Uterus (tissue), 4 donors: ENCODE data around the gene BUB1. TPM values are rescaled to one million over a fixed set of nuclear protein-coding genes. Genes with fewer than 3 reads are reported as not detected.

Source experiments
- DNase-seq, 2 donors: peaks; one replicate each; pipeline ENCODE4 v3.0.0-alpha.2; 2019 to 2020
- H3K27ac ChIP-seq, 2 donors: fragments of 200-600 bp; sonication (generic); 1 replicate in 1 of 2; 2 replicates in 1 of 2; pipeline ENCODE4 v1.5.1; 2016 to 2018
- H3K27me3 ChIP-seq, 2 donors: fragments of 200-600 bp; sonication (generic); one replicate each; pipeline ENCODE4 v1.5.1; 2018 to 2019; ENCODE audit warnings: control low read depth in 1 of 2
- H3K36me3 ChIP-seq, 2 donors: fragments of 200-600 bp; sonication (generic); one replicate each; pipeline ENCODE4 v1.5.1; 2019; ENCODE audit warnings: control low read depth in 1 of 2
- H3K4me1 ChIP-seq, 2 donors: fragments of 200-600 bp; sonication (generic); one replicate each; pipeline ENCODE4 v1.5.1; 2018 to 2019; ENCODE audit warnings: control low read depth in 1 of 2
- H3K4me3 ChIP-seq, 2 donors: fragments of 200-600 bp; sonication (generic); 1 replicate in 1 of 2; 2 replicates in 1 of 2; pipeline ENCODE4 v1.5.1; 2018 to 2019; ENCODE audit warnings: mild to moderate bottlenecking in 1 of 2
- H3K9me3 ChIP-seq, 2 donors: fragments of 200-600 bp; sonication (generic); one replicate each; pipeline ENCODE4 v1.5.1; 2019; ENCODE audit warnings: control low read depth in 1 of 2
- CTCF ChIP-seq, 4 experiments: fragments of 200-600 bp in 2 of 4; fragments of 450-650 bp in 2 of 4; sonication (generic) in 2 of 4; IDR thresholded peaks; one replicate each; pipeline ENCODE4 v1.5.1; 2016 to 2019; ENCODE audit warnings: antibody characterized with exemption in 4 of 4, mild to moderate bottlenecking in 2 of 4, moderate library complexity in 1 of 4
- POLR2A ChIP-seq, 2 donors: fragments of 450-650 bp; IDR thresholded peaks; one replicate each; pipeline ENCODE4 v1.6.1; 2016; ENCODE audit warnings: antibody characterized with exemption in 2 of 2, mild to moderate bottlenecking in 1 of 2, moderate library complexity in 1 of 2
- intact Hi-C: fragments of 100-400 bp; cut with DNase I; formaldehyde crosslinking; loops from one replicate; pipeline ENCODE4 v1.15.1; 2023; ENCODE audit warnings: low total_unique reads
- total RNA-seq, 4 donors: library from RNA; depleted of rRNA in 3 of 4; stranded (reverse); fragments of >200 nt in 3 of 4; gene quantifications; one replicate each; pipeline versions ENCODE4 v1.1.0 to v1.2.4, GENCODE V29; 2014 to 2023
- donor health status: DM: yes; HTN: yes; CAD: no.

The BUB1 gene
- total RNA-seq, 4 donors from 2014 or later: 0.67 to 29.0 (median 1.2) TPM; not detected in 1

GRCh38 chr2:110645616-110646015 is 32.2 kb downstream of the BUB1 start:
- H3K4me1 ChIP-seq: no peaks in the 10 kb centered on the region
- H3K36me3 ChIP-seq: no peaks in the 10 kb centered on the region
- no peaks in the 10 kb centered on the region for H3K27me3 ChIP-seq
- no peak for TF ChIP-seq CTCF (IDR thresholded peaks at IDR 0.05)
- no peak for TF ChIP-seq POLR2A (IDR thresholded peaks at IDR 0.05)
- no peak overlapping the region for H3K27ac ChIP-seq
- intact Hi-C loops: no loop called here
- no peaks in the 10 kb centered on the region for H3K9me3 ChIP-seq
- DNase-seq: no peak
- H3K4me3 ChIP-seq: no peak overlapping the region

- Histone ChIP-seq H3K27me3 (no peaks in the 10 kb centered on the region), H3K36me3 (no peaks in the 10 kb centered on the region), H3K4me3 (no peak overlapping the region), H3K27ac (no peak overlapping the region), H3K9me3 (no peaks in the 10 kb centered on the region), H3K4me1 (no peaks in the 10 kb centered on the region)
- DNase-seq: no peak
- no peak for TF ChIP-seq CTCF (IDR thresholded peaks at IDR 0.05)
- no peak for TF ChIP-seq POLR2A (IDR thresholded peaks at IDR 0.05)
- intact Hi-C loops: no loop called here
Observed at GRCh38 chr2:110644357-110644756, 33.5 kb downstream of the BUB1 start.

GRCh38 chr2:110642360-110642759 is 35.5 kb downstream of the BUB1 start:
- DNase-seq: no peak
- TF ChIP-seq POLR2A (IDR thresholded peaks at IDR 0.05): no peak
- no peak for TF ChIP-seq CTCF (IDR thresholded peaks at IDR 0.05)
- Histone ChIP-seq H3K4me1 (no peaks in the 10 kb centered on the region), H3K27ac (no peak overlapping the region), H3K4me3 (no peak overlapping the region), H3K27me3 (no peaks in the 10 kb centered on the region), H3K9me3 (no peaks in the 10 kb centered on the region), H3K36me3 (no peaks in the 10 kb centered on the region)
- intact Hi-C loops: no loop called here

- H3K4me3 ChIP-seq: no peak overlapping the region
- H3K9me3 ChIP-seq: no peaks in the 10 kb centered on the region
- intact Hi-C loops: no loop called here
- no peak for TF ChIP-seq CTCF (IDR thresholded peaks at IDR 0.05)
- TF ChIP-seq POLR2A (IDR thresholded peaks at IDR 0.05): no peak
- no peaks in the 10 kb centered on the region for H3K27me3 ChIP-seq
- H3K36me3 ChIP-seq: no peaks in the 10 kb centered on the region
- H3K4me1 ChIP-seq: no peaks in the 10 kb centered on the region
- no peak overlapping the region for H3K27ac ChIP-seq
- DNase-seq: no peak
Observed at GRCh38 chr2:110639972-110640371, 37.9 kb downstream of the BUB1 start.

GRCh38 chr2:110638952-110639695 is 38.7 kb downstream of the BUB1 start:
- Histone ChIP-seq H3K4me1 (no peaks in the 10 kb centered on the region), H3K9me3 (no peaks in the 10 kb centered on the region), H3K27me3 (no peaks in the 10 kb centered on the region), H3K4me3 (no peak overlapping the region), H3K36me3 (no peaks in the 10 kb centered on the region), H3K27ac (no peak overlapping the region)
- TF ChIP-seq POLR2A (IDR thresholded peaks at IDR 0.05): no peak
- TF ChIP-seq CTCF (IDR thresholded peaks at IDR 0.05): no peak
- no peak for DNase-seq
- intact Hi-C loops: no loop called here
